SK-N-SH (cell line): ENCODE data around the gene MNT. TPM values are rescaled to one million over a fixed set of nuclear protein-coding genes. Genes with fewer than 3 reads are reported as not detected.

Experiments
- CTCF ChIA-PET: fragments of 300-600, 350-600 bp; formaldehyde crosslinking; extraction: SDS; loops from one replicate; lab custom pipeline; 2021; lab: Yijun Ruan, JAX
- POLR2A ChIA-PET: fragments of 350-600 bp; sonication (Branson Sonifier 250); formaldehyde crosslinking; extraction: SDS; loops from one replicate; lab custom pipeline; 2020; ENCODE audit warnings: antibody characterized with exemption, inconsistent platforms; lab: Yijun Ruan, JAX
- DNase-seq: peaks from one replicate; pipeline ENCODE4 v3.0.0; 2012
- H2AFZ ChIP-seq: fragments of 200-600 bp; sonication (generic); 2 replicates; pipeline ENCODE4 v1.8.1; 2016; ENCODE audit warnings: antibody characterized with exemption, mild to moderate bottlenecking, low read depth
- H3F3A ChIP-seq: fragments of 200-600 bp; sonication (generic); replicated peaks from 2 replicates; pipeline ENCODE3; 2016; ENCODE audit warnings: antibody characterized with exemption, mild to moderate bottlenecking; ENCODE audit not compliant: insufficient read depth
- H3K27ac ChIP-seq, 2 experiments: fragments of 200-500 bp in 1 of 2; fragments of 200-600 bp in 1 of 2; sonication (Bioruptor generic) in 1 of 2; sonication (generic), shearing (Covaris generic) in 1 of 2; 2 replicates each; pipeline versions ENCODE4 v1.5.1 to v1.6.1; 2014 to 2016; ENCODE audit warnings: low read depth in 2 of 2, inconsistent platforms in 1 of 2, low read length in 1 of 2, mild to moderate bottlenecking in 1 of 2, mixed read lengths in 1 of 2
- H3K27me3 ChIP-seq: fragments of 200-600 bp; sonication (generic), shearing (Covaris generic); 2 replicates; pipeline ENCODE4 v1.6.1; 2016; ENCODE audit warnings: mixed run types; ENCODE audit not compliant: insufficient read depth
- H3K36me3 ChIP-seq, 2 experiments: fragments of 200-500 bp in 1 of 2; fragments of 200-600 bp in 1 of 2; sonication (Bioruptor generic) in 1 of 2; sonication (generic) in 1 of 2; replicated peaks in 1 of 2; 2 replicates each; pipeline versions ENCODE3 to v1.5.1; 2014 to 2016; ENCODE audit warnings: low read length in 1 of 2, mild to moderate bottlenecking in 1 of 2; ENCODE audit not compliant: insufficient read depth in 2 of 2, control insufficient read depth in 1 of 2
- H3K4me1 ChIP-seq, 2 experiments: fragments of 200-500 bp in 1 of 2; fragments of 200-600 bp in 1 of 2; sonication (Bioruptor generic) in 1 of 2; sonication (generic), shearing (Covaris generic) in 1 of 2; 2 replicates each; pipeline versions ENCODE4 v1.5.1 to v1.6.1; 2014 to 2016; ENCODE audit warnings: low read depth in 1 of 2, low read length in 1 of 2, mixed run types in 1 of 2; ENCODE audit not compliant: insufficient read depth in 2 of 2, control insufficient read depth in 1 of 2
- H3K4me2 ChIP-seq: fragments of 200-600 bp; sonication (generic), shearing (Covaris generic); 2 replicates; pipeline ENCODE4 v1.6.1; 2017; ENCODE audit warnings: mixed run types
- H3K4me3 ChIP-seq, 2 experiments: fragments of 200-500 bp in 1 of 2; fragments of 200-600 bp in 1 of 2; sonication (Bioruptor generic) in 1 of 2; sonication (generic), shearing (Covaris generic) in 1 of 2; 2 replicates each; pipeline versions ENCODE4 v1.5.1 to v1.8.1; 2014 to 2016; ENCODE audit warnings: low read depth in 2 of 2, inconsistent platforms in 1 of 2, low read length in 1 of 2, mild to moderate bottlenecking in 1 of 2, mixed read lengths in 1 of 2, moderate library complexity in 1 of 2
- H3K79me2 ChIP-seq: fragments of 200-600 bp; sonication (generic); 2 replicates; pipeline ENCODE4 v1.8.1; 2017; ENCODE audit warnings: mild to moderate bottlenecking; ENCODE audit not compliant: insufficient read depth
- H3K9ac ChIP-seq: fragments of 200-600 bp; sonication (generic); 2 replicates; pipeline ENCODE4 v1.6.1; 2017; ENCODE audit warnings: mixed run types
- H3K9me2 ChIP-seq: fragments of 200-600 bp; sonication (generic); 2 replicates; pipeline ENCODE4 v1.6.1; 2017; ENCODE audit warnings: mixed run types
- H3K9me3 ChIP-seq: fragments of 200-600 bp; sonication (generic); 2 replicates; pipeline ENCODE4 v1.6.1; 2017; ENCODE audit warnings: mixed run types, mild to moderate bottlenecking, moderate library complexity
- H4K20me1 ChIP-seq: fragments of 200-600 bp; sonication (generic); 2 replicates; pipeline ENCODE4 v1.6.1; 2017; ENCODE audit warnings: mild to moderate bottlenecking, mixed run types; ENCODE audit not compliant: insufficient read depth
- CTCF ChIP-seq: fragments of 200-600 bp; sonication (generic); IDR thresholded peaks from 2 replicates; pipeline ENCODE4 v1.6.1; 2017; ENCODE audit warnings: antibody characterized with exemption, mild to moderate bottlenecking, moderate library complexity
- ELF1 ChIP-seq: IDR thresholded peaks from 2 replicates; pipeline ENCODE4 v1.4.0; 2012
- GABPA ChIP-seq: IDR thresholded peaks from 2 replicates; pipeline ENCODE4 v1.4.0; 2012; ENCODE audit warnings: low read depth, mild to moderate bottlenecking
- JUND ChIP-seq: IDR thresholded peaks from 2 replicates; pipeline ENCODE4 v1.4.0; 2012
- MAX ChIP-seq: IDR thresholded peaks from 2 replicates; pipeline ENCODE4 v1.4.0; 2012; ENCODE audit warnings: low read depth
- MEF2A ChIP-seq: IDR thresholded peaks from 2 replicates; pipeline ENCODE4 v1.4.0; 2012; ENCODE audit warnings: low read depth, borderline replicate concordance
- MXI1 ChIP-seq: IDR thresholded peaks from 2 replicates; pipeline ENCODE4 v1.6.1; 2012; ENCODE audit warnings: mild to moderate bottlenecking, low read depth, low read length, improper control_type of control experiment
- NFIC ChIP-seq: IDR thresholded peaks from 2 replicates; pipeline ENCODE4 v1.4.0; 2012; ENCODE audit warnings: borderline replicate concordance
- NRF1 ChIP-seq: IDR thresholded peaks from 2 replicates; pipeline ENCODE4 v1.6.1; 2012; ENCODE audit warnings: low read depth, mild to moderate bottlenecking, low read length
- RAD21 ChIP-seq: IDR thresholded peaks from 2 replicates; pipeline ENCODE4 v1.6.1; 2012; ENCODE audit warnings: mild to moderate bottlenecking, low read length
- RCOR1 ChIP-seq: fragments of 150-350 bp; IDR thresholded peaks from 2 replicates; pipeline ENCODE4 v1.6.1; 2017; ENCODE audit warnings: antibody characterized with exemption, low read length
- RXRA ChIP-seq: IDR thresholded peaks from 2 replicates; pipeline ENCODE4 v1.4.0; 2012; ENCODE audit warnings: low read depth, mild to moderate bottlenecking, borderline replicate concordance
- SMC3 ChIP-seq: IDR thresholded peaks from 2 replicates; pipeline ENCODE4 v1.6.1; 2012; ENCODE audit warnings: low read depth, low read length, improper control_type of control experiment
- TAF1 ChIP-seq: IDR thresholded peaks from 2 replicates; pipeline ENCODE4 v1.6.1; 2012; ENCODE audit warnings: low read depth, mild to moderate bottlenecking, low read length, moderate library complexity, borderline replicate concordance
- TEAD4 ChIP-seq: IDR thresholded peaks from 2 replicates; pipeline ENCODE4 v1.4.0; 2012; ENCODE audit warnings: mild to moderate bottlenecking, borderline replicate concordance; ENCODE audit not compliant: insufficient read depth
- USF1 ChIP-seq: IDR thresholded peaks from 2 replicates; pipeline ENCODE4 v1.4.0; 2012; ENCODE audit warnings: low read depth, borderline replicate concordance
- YY1 ChIP-seq: IDR thresholded peaks from 2 replicates; pipeline ENCODE4 v1.4.0; 2012; ENCODE audit warnings: low read depth, mild to moderate bottlenecking
- ZBTB33 ChIP-seq: IDR thresholded peaks from 2 replicates; pipeline ENCODE4 v1.4.0; 2012; ENCODE audit warnings: low read depth, borderline replicate concordance
- WGBS: methylation state at CpG from one replicate; pipeline ENCODE4 v1.1.6; 2017; ENCODE audit warnings: low lambda C conversion rate; 5-methylcytosine and 5-hydroxymethylcytosine counted together
- polyA plus RNA-seq, 3 experiments: library from polyadenylated mRNA; depleted of rRNA; stranded (reverse); fragments of >200 nt; gene quantifications; 2 replicates each; pipeline ENCODE4 v1.2.3, GENCODE V29; 2012

The MNT gene
- polyA plus RNA-seq, 1 of the 3 experiments (the other 2 are of a cell fraction) = 7.1 TPM

- H3K36me3 ChIP-seq = peaks cover 3 to 39% of the 10 kb centered on the region in 2 experiments
- H2AFZ ChIP-seq = no peak overlapping the region
- peak overlapping the region; percentile 36 to 47; a peak in 3 of 4 replicates for H3K27ac ChIP-seq
- no peaks in the 10 kb centered on the region for H3K27me3 ChIP-seq
- H3K4me3 ChIP-seq = no peak overlapping the region
- DNase-seq = peak; percentile 12
- POLR2A ChIA-PET = interaction anchor here (2.7 to 3.5 kb wide), 2 partner anchors 9 to 33 kb away, joined by 26 to 27 read pairs; no protein-coding TSS in a partner anchor
- no peaks in the 10 kb centered on the region for H3K79me2 ChIP-seq
- no peaks in the 10 kb centered on the region for H3K9me2 ChIP-seq
- TF ChIP-seq TEAD4 = no peak
- TF ChIP-seq MAX = no peak
- TF ChIP-seq USF1 = no peak
- TF ChIP-seq RAD21 = no peak
- no peak for TF ChIP-seq RXRA
- no peak for TF ChIP-seq ELF1
- no peak for TF ChIP-seq CTCF
- no peak for TF ChIP-seq JUND
- TF ChIP-seq TAF1 = no peak
- no peak for TF ChIP-seq MXI1
- no peak for TF ChIP-seq ZBTB33
- TF ChIP-seq NRF1 = no peak
- TF ChIP-seq SMC3 = no peak
- TF ChIP-seq YY1 = no peak
- no peak for TF ChIP-seq RCOR1
- TF ChIP-seq MEF2A = no peak
- no peak for TF ChIP-seq GABPA
- no peak for TF ChIP-seq NFIC
- H3K9ac ChIP-seq = no peak overlapping the region
- no peaks in the 10 kb centered on the region for H3K9me3 ChIP-seq
- 85% methylated on average over 11 of the region's 11 CpGs for WGBS
- H3K4me2 ChIP-seq = no peak overlapping the region
- peaks cover 0 to 68% of the 10 kb centered on the region in 2 experiments; a peak in 1 of 4 replicates for H3K4me1 ChIP-seq
- H3F3A ChIP-seq = peaks cover 10% of the 10 kb centered on the region
- CTCF ChIA-PET = interaction anchor here (1.2 to 26.4 kb wide), 9 partner anchors 8 to 55 kb away, joined by 3 to 654 read pairs (median 9); partner anchors contain the start of genes MNT and TSR1
- H4K20me1 ChIP-seq = peaks cover 3% of the 10 kb centered on the region; the same call in 1 of the 2 replicates
Measured at GRCh38 chr17:2383628-2384167, 17.2 kb downstream of the MNT start.
